Measurements from ENCODE around the gene CFAP69.
A peak's percentile ranks its signal among the peaks of the same experiment; 100 is the strongest.

Gene CFAP69

GRCh38 chr7:90274161-90274560, 29.2 kb downstream of the CFAP69 start:
- no peaks in the 10 kb centered on the region for H3K79me1 ChIP-seq (ENCODE audit: low read length)

GRCh38 chr7:90276033-90276728, 31.2 kb downstream of the CFAP69 start:
- no peak for DNase-seq
- no peaks in the 10 kb centered on the region for H3K36me3 ChIP-seq (ENCODE audit: control insufficient read depth, insufficient read depth, low read length)
- no peaks in the 10 kb centered on the region for H3K27me3 ChIP-seq (ENCODE audit: insufficient read depth, low read length, poor library complexity)
- H2AK5ac ChIP-seq (ENCODE audit: low read length) = no peak overlapping the region
- no peak overlapping the region for H3K4me3 ChIP-seq (ENCODE audit: low read length)
- H2BK15ac ChIP-seq (replicated peaks; ENCODE audit: low read depth) = no peak overlapping the region
- no peaks in the 10 kb centered on the region for H3K79me1 ChIP-seq (ENCODE audit: low read length)
- H3K18ac ChIP-seq (ENCODE audit: low read length) = no peak overlapping the region
- no peaks in the 10 kb centered on the region for H3K4me1 ChIP-seq (ENCODE audit: control insufficient read depth, low read depth, low read length)
- H3K4me2 ChIP-seq (ENCODE audit: low read length) = no peak overlapping the region
- H3K56ac ChIP-seq (ENCODE audit: low read length) = no peak overlapping the region
- no peak overlapping the region for H2BK120ac ChIP-seq (ENCODE audit: low read depth, low read length)
- no CpG with 5 or more reads among the region's 5 CpGs for WGBS (ENCODE audit: extremely low coverage, insufficient coverage, low lambda C conversion rate)
- no peaks in the 10 kb centered on the region for H3K79me2 ChIP-seq (ENCODE audit: control insufficient read depth, insufficient read depth, low read length)
- H4K5ac ChIP-seq (ENCODE audit: low read length) = no peak overlapping the region
- H4K8ac ChIP-seq (ENCODE audit: low read depth, low read length) = no peak overlapping the region
- H3K9ac ChIP-seq (ENCODE audit: low read length) = no peak overlapping the region
- H3K4ac ChIP-seq (ENCODE audit: low read depth, low read length) = no peak overlapping the region
- H2BK5ac ChIP-seq (ENCODE audit: low read length) = no peak overlapping the region
- no peak overlapping the region for H3K27ac ChIP-seq (ENCODE audit: low read depth, low read length)
- no peak overlapping the region for H3K23ac ChIP-seq (ENCODE audit: low read length)

More at GRCh38 chr7:90274161-90274560, 29.2 kb downstream of the CFAP69 start:
- no peak overlapping the region for H3K27ac ChIP-seq (ENCODE audit: low read depth, low read length)
- H3K27me3 ChIP-seq (ENCODE audit: insufficient read depth, low read length, poor library complexity) = no peaks in the 10 kb centered on the region
- H3K79me2 ChIP-seq (ENCODE audit: control insufficient read depth, insufficient read depth, low read length) = no peaks in the 10 kb centered on the region
- no peak overlapping the region for H2BK120ac ChIP-seq (ENCODE audit: low read depth, low read length)
- H3K9ac ChIP-seq (ENCODE audit: low read length) = no peak overlapping the region
- H3K4me1 ChIP-seq (ENCODE audit: control insufficient read depth, low read depth, low read length) = no peaks in the 10 kb centered on the region
- no peak overlapping the region for H2AK5ac ChIP-seq (ENCODE audit: low read length)
- no peak overlapping the region for H4K8ac ChIP-seq (ENCODE audit: low read depth, low read length)
- H2BK15ac ChIP-seq (replicated peaks; ENCODE audit: low read depth) = no peak overlapping the region
- H3K4ac ChIP-seq (ENCODE audit: low read depth, low read length) = no peak overlapping the region
- no peak overlapping the region for H2BK5ac ChIP-seq (ENCODE audit: low read length)
- no peak overlapping the region for H4K5ac ChIP-seq (ENCODE audit: low read length)
- no peak overlapping the region for H3K4me2 ChIP-seq (ENCODE audit: low read length)
- no peak overlapping the region for H3K4me3 ChIP-seq (ENCODE audit: low read length)
- no peak overlapping the region for H3K23ac ChIP-seq (ENCODE audit: low read length)
- no peak overlapping the region for H3K56ac ChIP-seq (ENCODE audit: low read length)
- no peak for DNase-seq
- H3K36me3 ChIP-seq (ENCODE audit: control insufficient read depth, insufficient read depth, low read length) = no peaks in the 10 kb centered on the region
- no peak overlapping the region for H3K18ac ChIP-seq (ENCODE audit: low read length)

- Histone ChIP-seq H2BK120ac (ENCODE audit: low read depth, low read length) (no peak overlapping the region), H3K79me2 (ENCODE audit: control insufficient read depth, insufficient read depth, low read length) (no peaks in the 10 kb centered on the region), H3K27me3 (ENCODE audit: insufficient read depth, low read length, poor library complexity) (no peaks in the 10 kb centered on the region), H3K4me1 (ENCODE audit: control insufficient read depth, low read depth, low read length) (no peaks in the 10 kb centered on the region), H3K27ac (ENCODE audit: low read depth, low read length) (no peak overlapping the region), H4K5ac (ENCODE audit: low read length) (no peak overlapping the region), H3K36me3 (ENCODE audit: control insufficient read depth, insufficient read depth, low read length) (no peaks in the 10 kb centered on the region), H2BK5ac (ENCODE audit: low read length) (no peak overlapping the region), H3K23ac (ENCODE audit: low read length) (no peak overlapping the region), H3K56ac (ENCODE audit: low read length) (no peak overlapping the region), H3K4me2 (ENCODE audit: low read length) (no peak overlapping the region), H3K4me3 (ENCODE audit: low read length) (no peak overlapping the region), H3K4ac (ENCODE audit: low read depth, low read length) (no peak overlapping the region), H4K8ac (ENCODE audit: low read depth, low read length) (no peak overlapping the region), H2BK15ac (replicated peaks; ENCODE audit: low read depth) (no peak overlapping the region), H3K18ac (ENCODE audit: low read length) (no peak overlapping the region), H3K79me1 (ENCODE audit: low read length) (no peaks in the 10 kb centered on the region), H2AK5ac (ENCODE audit: low read length) (no peak overlapping the region), H3K9ac (ENCODE audit: low read length) (no peak overlapping the region)
- DNase-seq = no peak
- no CpG with 5 or more reads among the region's 3 CpGs for WGBS (ENCODE audit: extremely low coverage, insufficient coverage, low lambda C conversion rate)
These were observed 43.2 kb downstream of the CFAP69 start for GRCh38 chr7:90288154-90288553.

GRCh38 chr7:90290244-90291113, 45.5 kb downstream of the CFAP69 start:
- no peak overlapping the region for H2BK5ac ChIP-seq (ENCODE audit: low read length)
- H3K36me3 ChIP-seq (ENCODE audit: control insufficient read depth, insufficient read depth, low read length) = no peaks in the 10 kb centered on the region
- H3K79me1 ChIP-seq (ENCODE audit: low read length) = no peaks in the 10 kb centered on the region
- no peak overlapping the region for H3K18ac ChIP-seq (ENCODE audit: low read length)
- no peaks in the 10 kb centered on the region for H3K27me3 ChIP-seq (ENCODE audit: insufficient read depth, low read length, poor library complexity)
- WGBS (ENCODE audit: extremely low coverage, insufficient coverage, low lambda C conversion rate) = no CpG with 5 or more reads among the region's 3 CpGs
- no peak overlapping the region for H2AK5ac ChIP-seq (ENCODE audit: low read length)
- H3K4me3 ChIP-seq (ENCODE audit: low read length) = no peak overlapping the region
- no peaks in the 10 kb centered on the region for H3K4me1 ChIP-seq (ENCODE audit: control insufficient read depth, low read depth, low read length)
- no peak overlapping the region for H4K5ac ChIP-seq (ENCODE audit: low read length)
- no peak overlapping the region for H4K8ac ChIP-seq (ENCODE audit: low read depth, low read length)
- H3K23ac ChIP-seq (ENCODE audit: low read length) = no peak overlapping the region
- H2BK15ac ChIP-seq (replicated peaks; ENCODE audit: low read depth) = no peak overlapping the region
- H3K4ac ChIP-seq (ENCODE audit: low read depth, low read length) = no peak overlapping the region
- DNase-seq = no peak
- no peak overlapping the region for H3K9ac ChIP-seq (ENCODE audit: low read length)
- H3K4me2 ChIP-seq (ENCODE audit: low read length) = no peak overlapping the region
- H3K27ac ChIP-seq (ENCODE audit: low read depth, low read length) = no peak overlapping the region
- H3K56ac ChIP-seq (ENCODE audit: low read length) = no peak overlapping the region
- H3K79me2 ChIP-seq (ENCODE audit: control insufficient read depth, insufficient read depth, low read length) = no peaks in the 10 kb centered on the region
- H2BK120ac ChIP-seq (ENCODE audit: low read depth, low read length) = no peak overlapping the region

- no peak overlapping the region for H2BK5ac ChIP-seq (ENCODE audit: low read length)
- H3K79me1 ChIP-seq (ENCODE audit: low read length) = no peaks in the 10 kb centered on the region
- no peak overlapping the region for H3K4me2 ChIP-seq (ENCODE audit: low read length)
- no peak overlapping the region for H3K4me3 ChIP-seq (ENCODE audit: low read length)
- WGBS (ENCODE audit: extremely low coverage, insufficient coverage, low lambda C conversion rate) = no CpG with 5 or more reads among the region's 5 CpGs
- no peaks in the 10 kb centered on the region for H3K36me3 ChIP-seq (ENCODE audit: control insufficient read depth, insufficient read depth, low read length)
- no peak overlapping the region for H4K8ac ChIP-seq (ENCODE audit: low read depth, low read length)
- no peak overlapping the region for H3K23ac ChIP-seq (ENCODE audit: low read length)
- H3K4ac ChIP-seq (ENCODE audit: low read depth, low read length) = no peak overlapping the region
- H3K27ac ChIP-seq (ENCODE audit: low read depth, low read length) = no peak overlapping the region
- no peaks in the 10 kb centered on the region for H3K4me1 ChIP-seq (ENCODE audit: control insufficient read depth, low read depth, low read length)
- no peak overlapping the region for H2BK120ac ChIP-seq (ENCODE audit: low read depth, low read length)
- no peak overlapping the region for H3K18ac ChIP-seq (ENCODE audit: low read length)
- no peak overlapping the region for H2AK5ac ChIP-seq (ENCODE audit: low read length)
- no peak overlapping the region for H2BK15ac ChIP-seq (replicated peaks; ENCODE audit: low read depth)
- H4K5ac ChIP-seq (ENCODE audit: low read length) = no peak overlapping the region
- no peak overlapping the region for H3K56ac ChIP-seq (ENCODE audit: low read length)
- DNase-seq = peak; percentile 70
- no peak overlapping the region for H3K9ac ChIP-seq (ENCODE audit: low read length)
- H3K79me2 ChIP-seq (ENCODE audit: control insufficient read depth, insufficient read depth, low read length) = no peaks in the 10 kb centered on the region
- H3K27me3 ChIP-seq (ENCODE audit: insufficient read depth, low read length, poor library complexity) = no peaks in the 10 kb centered on the region
These were observed 53.4 kb downstream of the CFAP69 start for GRCh38 chr7:90298145-90299038.
